ENCODE measurements around the gene SDK1. TPM values are rescaled to one million over a fixed set of nuclear protein-coding genes. Genes with fewer than 3 reads are reported as not detected.

SDK1 gene
- total and polyA plus RNA-seq, 2 of the 8 experiments (the other 6 are each of a cell fraction or from before 2014, with no cell fraction given) = 3.3 to 7.2 TPM

GRCh38 chr7:3561932-3562331, 260.9 kb downstream of the SDK1 start (continued):
- TF ChIP-seq POLR2AphosphoS5 (IDR thresholded peaks at IDR 0.05; ENCODE audit: low read depth, low read length) (no peak), TBP (IDR thresholded peaks at IDR 0.05; ENCODE audit: low read depth, low read length) (no peak)
